KOPT-K1 (cell line): ENCODE measurements around the gene SLC22A31.
"Not testable (repeated sequence)": the region's sequence is repeated elsewhere in the genome, so short reads cannot be mapped to it uniquely, and the experiment has no call there.

Source experiments
- H3K27ac ChIP-seq: fragments of 200-600 bp; sonication (generic); 2 replicates; pipeline ENCODE4 v1.5.1; 2016; ENCODE audit warnings: antibody characterized with exemption, mild to moderate bottlenecking, low read depth, low read length; ENCODE audit not compliant: poor library complexity, severe bottlenecking
- H3K36me3 ChIP-seq: fragments of 200-600 bp; sonication (generic); 2 replicates; pipeline ENCODE4 v1.5.1; 2017; ENCODE audit warnings: antibody characterized with exemption, mild to moderate bottlenecking, low read length, moderate library complexity; ENCODE audit not compliant: insufficient read depth
- H3K9me3 ChIP-seq: fragments of 200-600 bp; sonication (generic); 2 replicates; pipeline ENCODE4 v1.5.1; 2017; ENCODE audit warnings: antibody characterized with exemption, low read length, mild to moderate bottlenecking; ENCODE audit not compliant: insufficient read depth, poor library complexity, severe bottlenecking

The SLC22A31 gene

DNA sequence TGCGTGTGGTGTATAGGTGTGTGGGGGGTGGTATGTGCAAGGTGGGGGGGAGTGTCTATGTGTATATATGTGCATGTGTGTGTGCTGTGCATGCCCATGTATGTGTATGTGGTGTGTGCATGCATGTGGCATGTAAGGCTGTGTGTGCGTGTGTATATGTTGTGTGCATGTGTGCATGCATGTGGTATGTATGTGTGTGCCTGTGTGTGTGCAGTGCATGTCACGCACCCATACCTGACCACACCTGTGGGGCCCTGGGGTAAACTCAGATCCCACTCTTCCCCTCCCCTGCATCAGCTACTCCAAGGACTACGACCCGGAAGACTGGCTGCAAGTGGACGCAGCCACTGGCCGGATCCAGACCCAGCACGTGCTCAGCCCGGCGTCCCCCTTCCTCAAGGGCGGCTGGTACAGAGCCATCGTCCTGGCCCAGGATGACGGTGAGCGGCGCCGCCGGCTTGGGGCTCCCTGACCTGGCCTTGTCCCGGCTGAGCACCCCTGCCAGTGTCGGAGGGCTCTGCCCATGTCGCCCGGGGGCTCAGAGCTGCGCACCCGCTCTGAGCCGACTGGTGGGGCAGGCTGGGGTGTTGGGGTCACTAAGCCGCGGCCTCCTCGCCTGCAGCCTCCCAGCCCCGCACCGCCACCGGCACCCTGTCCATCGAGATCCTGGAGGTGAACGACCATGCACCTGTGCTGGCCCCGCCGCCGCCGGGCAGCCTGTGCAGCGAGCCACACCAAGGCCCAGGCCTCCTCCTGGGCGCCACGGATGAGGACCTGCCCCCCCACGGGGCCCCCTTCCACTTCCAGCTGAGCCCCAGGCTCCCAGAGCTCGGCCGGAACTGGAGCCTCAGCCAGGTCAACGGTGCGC is 9.1 kb downstream of the SLC22A31 start:
- Histone ChIP-seq H3K9me3 (no peaks in the 10 kb centered on the region), H3K27ac (no peak overlapping the region), H3K36me3 (no peaks in the 10 kb centered on the region)

DNA sequence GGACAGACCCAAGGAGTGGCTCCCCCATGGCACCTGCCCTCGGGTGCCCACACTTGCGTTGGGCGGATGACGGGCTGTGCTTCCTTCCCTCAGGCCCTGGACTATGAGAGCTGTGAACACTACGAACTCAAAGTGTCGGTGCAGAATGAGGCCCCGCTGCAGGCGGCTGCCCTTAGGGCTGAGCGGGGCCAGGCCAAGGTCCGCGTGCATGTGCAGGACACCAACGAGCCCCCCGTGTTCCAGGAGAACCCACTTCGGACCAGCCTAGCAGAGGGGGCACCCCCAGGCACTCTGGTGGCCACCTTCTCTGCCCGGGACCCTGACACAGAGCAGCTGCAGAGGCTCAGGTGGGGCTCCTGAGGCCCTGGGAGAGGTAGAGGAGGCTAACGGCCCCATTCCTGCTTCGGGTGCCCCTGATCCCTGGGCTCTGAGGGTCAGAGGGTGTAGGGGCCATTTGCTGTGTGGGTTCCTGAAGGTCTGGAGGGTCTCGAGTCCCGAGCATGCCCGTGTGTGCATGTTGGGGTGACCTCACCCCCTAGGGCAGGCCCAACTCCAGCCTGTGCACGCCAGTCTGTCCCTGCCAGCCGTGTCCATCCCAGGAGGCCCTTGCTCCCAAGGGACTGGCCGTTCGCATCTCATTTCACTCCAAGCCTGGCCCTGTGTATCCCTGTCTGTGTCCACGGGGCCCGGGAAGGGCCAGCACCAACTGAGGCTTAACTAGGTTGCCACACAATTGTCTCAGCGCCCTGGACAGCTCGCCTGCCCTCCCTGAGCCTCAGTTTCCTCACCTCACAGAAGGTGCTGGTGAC is 10.0 kb downstream of the SLC22A31 start:
- Histone ChIP-seq H3K27ac (no peak overlapping the region), H3K9me3 (no peaks in the 10 kb centered on the region), H3K36me3 (no peaks in the 10 kb centered on the region)

DNA sequence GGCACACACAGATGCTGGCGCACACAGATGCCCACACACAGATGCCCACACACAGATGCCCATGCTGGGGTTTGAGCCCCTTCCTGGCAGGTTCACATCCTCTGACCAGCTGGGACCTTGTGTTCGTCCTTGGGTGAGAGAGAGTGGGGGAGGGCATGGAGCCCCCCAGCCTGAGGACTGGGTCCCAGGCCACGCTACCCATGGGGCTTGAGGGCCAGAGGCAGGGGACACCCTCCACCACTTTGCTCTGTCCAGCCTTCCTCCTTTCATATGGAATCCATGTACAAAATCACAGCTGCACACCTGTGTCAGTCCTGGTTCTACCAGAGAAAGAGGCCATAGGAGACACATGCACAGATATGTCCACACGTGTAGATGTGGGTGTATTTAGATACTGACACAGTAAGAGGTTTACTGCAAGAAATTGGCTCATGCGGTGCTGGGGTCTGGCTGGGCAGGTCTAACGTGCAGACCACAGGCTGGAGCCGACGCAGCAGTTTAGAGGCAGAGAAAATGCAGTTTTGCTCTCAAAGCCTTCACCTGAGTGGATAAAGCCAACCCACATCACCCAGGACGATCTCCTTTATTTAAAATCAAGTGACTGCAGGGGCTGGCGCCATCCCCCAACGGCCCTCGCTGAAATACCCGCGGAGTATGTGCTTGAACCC is 10.8 kb downstream of the SLC22A31 start:
- no peak overlapping the region for H3K27ac ChIP-seq
- no peaks in the 10 kb centered on the region for H3K36me3 ChIP-seq
- H3K9me3 ChIP-seq: no peaks in the 10 kb centered on the region

DNA sequence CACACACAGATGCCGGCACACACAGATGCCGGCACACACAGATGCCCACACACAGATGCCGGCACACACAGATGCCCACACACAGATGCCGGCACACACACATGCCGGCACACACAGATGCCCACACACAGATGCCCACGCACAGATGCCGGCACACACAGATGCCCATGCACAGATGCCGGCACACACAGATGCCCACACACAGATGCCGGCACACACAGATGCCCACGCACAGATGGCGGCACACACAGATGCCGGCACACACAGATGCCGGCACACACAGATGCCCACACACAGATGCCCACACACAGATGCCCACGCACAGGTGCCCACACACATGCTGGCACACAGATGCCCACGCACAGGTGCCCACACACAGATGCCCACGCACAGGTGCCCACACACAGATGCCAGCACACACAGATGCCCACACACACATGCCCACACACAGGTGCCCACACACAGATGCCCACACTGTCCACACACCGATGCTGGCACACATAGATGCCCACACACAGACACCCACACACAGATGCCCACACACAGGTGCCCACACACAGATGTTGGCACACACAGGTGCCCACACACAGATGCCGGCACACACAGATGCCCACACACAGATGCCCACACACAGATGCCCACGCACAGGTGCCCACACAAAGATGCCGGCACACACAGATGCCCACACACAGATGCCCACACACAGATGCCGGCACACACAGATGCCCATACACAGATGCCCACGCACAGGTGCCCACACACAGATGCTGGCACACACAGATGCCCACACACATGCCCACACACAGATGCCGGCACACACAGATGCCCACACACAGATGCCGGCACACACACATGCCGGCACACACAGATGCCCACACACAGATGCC is 11.6 kb downstream of the SLC22A31 start:
- H3K9me3 ChIP-seq, H3K36me3 ChIP-seq, H3K27ac ChIP-seq: not testable (repeated sequence)

DNA sequence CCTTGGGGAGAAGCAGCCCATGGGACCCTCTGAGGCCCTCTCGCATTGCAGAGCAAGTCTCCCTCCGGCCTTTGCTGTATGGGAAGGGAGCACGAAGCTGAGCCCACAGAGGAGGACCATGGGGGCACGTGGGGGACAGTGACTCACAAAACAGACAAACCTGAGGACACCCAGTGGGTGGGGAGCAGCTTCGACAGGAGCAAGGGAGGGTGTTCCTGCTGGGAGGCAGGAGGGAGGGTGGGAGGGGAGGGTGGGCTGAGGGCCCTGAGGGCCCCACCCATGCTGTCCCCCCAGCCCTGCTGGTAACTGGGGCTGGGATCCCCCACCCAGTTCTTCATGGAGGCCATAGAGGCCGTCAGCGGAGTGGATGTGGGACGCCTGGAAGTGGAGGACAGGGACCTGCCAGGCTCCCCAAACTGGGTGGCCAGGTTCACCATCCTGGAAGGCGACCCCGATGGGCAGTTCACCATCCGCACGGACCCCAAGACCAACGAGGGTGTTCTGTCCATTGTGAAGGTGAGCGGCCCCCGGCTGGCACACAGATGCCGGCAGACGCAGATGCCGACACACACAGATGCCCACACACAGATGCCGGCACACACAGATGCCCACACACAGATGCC is 12.5 kb downstream of the SLC22A31 start:
- H3K27ac ChIP-seq: no peak overlapping the region
- H3K36me3 ChIP-seq: no peaks in the 10 kb centered on the region
- H3K9me3 ChIP-seq: no peaks in the 10 kb centered on the region

- Histone ChIP-seq H3K9me3 (no peaks in the 10 kb centered on the region), H3K27ac (no peak overlapping the region), H3K36me3 (no peaks in the 10 kb centered on the region)
Observed at GRCh38 chr16:89187032-89187769, 13.1 kb downstream of the SLC22A31 start.

- not testable (repeated sequence) for H3K36me3 ChIP-seq, H3K27ac ChIP-seq, H3K9me3 ChIP-seq
Observed at GRCh38 chr16:89186593-89187031, 13.7 kb downstream of the SLC22A31 start.

- H3K36me3 ChIP-seq, H3K27ac ChIP-seq: not testable (repeated sequence)
Observed at GRCh38 chr16:89185887-89186592, 14.3 kb downstream of the SLC22A31 start.

DNA sequence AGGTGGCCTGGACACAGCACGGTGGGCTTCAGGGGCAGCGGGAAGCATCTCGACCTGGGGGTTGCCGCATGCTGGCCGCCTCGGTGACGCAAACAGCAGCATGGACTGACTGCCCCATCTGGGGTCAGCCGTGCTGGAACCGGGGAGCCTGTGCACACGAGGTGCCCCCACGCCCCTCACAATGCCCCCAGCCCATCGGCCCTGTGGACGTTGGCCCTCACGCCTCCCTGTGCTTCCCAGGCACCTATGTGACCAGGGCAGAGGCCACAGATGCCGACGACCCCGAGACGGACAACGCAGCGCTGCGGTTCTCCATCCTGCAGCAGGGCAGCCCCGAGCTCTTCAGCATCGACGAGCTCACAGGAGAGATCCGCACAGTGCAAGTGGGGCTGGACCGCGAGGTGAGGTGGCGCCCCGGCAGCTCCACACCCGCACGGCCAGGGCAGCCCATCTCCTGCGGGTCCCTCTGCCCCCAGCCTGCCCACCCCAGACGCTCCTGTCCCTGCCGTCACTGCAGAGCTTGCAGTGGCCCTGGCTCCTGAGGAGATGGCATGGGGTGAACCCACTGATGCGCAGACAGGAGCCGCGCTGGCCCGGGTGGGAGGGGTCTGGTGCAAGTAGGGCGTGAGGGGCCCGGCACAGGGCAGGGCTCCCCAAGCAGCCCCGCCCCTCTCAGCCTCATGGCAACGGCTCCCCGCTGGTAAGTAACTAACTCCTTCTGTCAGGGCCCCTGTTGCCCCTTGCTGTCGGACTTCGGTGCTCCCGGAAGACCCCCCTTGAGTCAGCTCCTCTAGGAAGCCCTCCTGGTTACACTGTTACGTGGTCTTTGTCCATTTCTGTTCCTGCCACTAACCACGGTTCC is 15.2 kb downstream of the SLC22A31 start:
- Histone ChIP-seq H3K9me3 (no peaks in the 10 kb centered on the region), H3K27ac (no peak overlapping the region), H3K36me3 (no peaks in the 10 kb centered on the region)

More at GRCh38 chr16:89185887-89186592, 14.3 kb downstream of the SLC22A31 start:
- H3K9me3 ChIP-seq: not testable (repeated sequence)

- no peak overlapping the region for H3K27ac ChIP-seq
- H3K9me3 ChIP-seq: no peaks in the 10 kb centered on the region
- H3K36me3 ChIP-seq: no peaks in the 10 kb centered on the region
Observed at GRCh38 chr16:89184677-89184932, 15.7 kb downstream of the SLC22A31 start.

- H3K27ac ChIP-seq: no peak overlapping the region
- H3K36me3 ChIP-seq: no peaks in the 10 kb centered on the region
- H3K9me3 ChIP-seq: no peaks in the 10 kb centered on the region
Observed at GRCh38 chr16:89183975-89184676, 16.2 kb downstream of the SLC22A31 start.

- Histone ChIP-seq H3K36me3 (no peaks in the 10 kb centered on the region), H3K27ac (no peak overlapping the region)
Observed at GRCh38 chr16:89183463-89183862, 16.9 kb downstream of the SLC22A31 start.

More at GRCh38 chr16:89183463-89183862, 16.9 kb downstream of the SLC22A31 start:
- no peaks in the 10 kb centered on the region for H3K9me3 ChIP-seq
